Muscle layer of colon (tissue), 2 donors: ENCODE data around the gene TAF5L.

ENCODE experiments used
- H3K27ac ChIP-seq: one replicate; pipeline ENCODE4 v1.7.0; 2013; ENCODE audit warnings: low read depth, mild to moderate bottlenecking, low read length, moderate library complexity
- H3K27me3 ChIP-seq, 2 donors: one replicate each; pipeline ENCODE4 v1.7.0; 2013; ENCODE audit warnings: low read length in 2 of 2, mild to moderate bottlenecking in 2 of 2; ENCODE audit not compliant: insufficient read depth in 2 of 2, control insufficient read depth in 1 of 2
- H3K36me3 ChIP-seq: one replicate; pipeline ENCODE4 v1.7.0; 2013; ENCODE audit warnings: mild to moderate bottlenecking, low read length; ENCODE audit not compliant: insufficient read depth
- H3K4me1 ChIP-seq: one replicate; pipeline ENCODE4 v1.7.0; 2013; ENCODE audit warnings: mild to moderate bottlenecking, low read length; ENCODE audit not compliant: insufficient read depth
- H3K4me3 ChIP-seq, 2 donors: one replicate each; pipeline ENCODE4 v1.7.0; 2013; ENCODE audit warnings: low read length in 2 of 2, low read depth in 1 of 2, mild to moderate bottlenecking in 1 of 2, moderate library complexity in 1 of 2
- H3K9ac ChIP-seq: one replicate; pipeline ENCODE4 v1.7.0; 2013; ENCODE audit warnings: low read length
- H3K9me3 ChIP-seq: one replicate; pipeline ENCODE4 v1.7.0; 2013; ENCODE audit warnings: mild to moderate bottlenecking, low read length
- donor health status: abdominal sarcoma.
- donor health status: Adenocarcinoma of cecum.

The TAF5L gene

DNA sequence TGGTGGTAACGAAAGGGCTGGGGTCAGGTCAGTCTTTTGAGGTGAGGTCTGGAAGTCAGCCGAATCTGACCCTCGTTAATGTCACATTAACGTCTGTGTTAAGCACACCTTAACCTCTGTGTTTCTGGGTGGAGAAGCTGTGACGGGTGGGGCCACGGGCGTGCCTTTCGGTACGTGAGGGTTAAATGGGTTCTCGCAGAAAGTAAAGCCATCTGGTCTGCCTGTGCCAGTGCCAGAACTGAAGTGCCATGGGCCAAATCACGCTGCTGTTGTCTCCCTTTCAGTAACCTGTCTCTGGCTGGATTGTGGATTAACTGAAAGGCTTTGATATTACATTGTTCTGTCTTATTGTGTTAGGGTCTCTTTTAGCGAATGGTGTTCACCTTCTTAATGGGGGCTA, 14.5 kb upstream of the TAF5L start:
- no peaks in the 10 kb centered on the region for H3K27me3 ChIP-seq
- no peak overlapping the region for H3K4me3 ChIP-seq
- H3K9me3 ChIP-seq: no peaks in the 10 kb centered on the region
- no peak overlapping the region for H3K9ac ChIP-seq
- H3K27ac ChIP-seq: no peak overlapping the region
- peaks cover 40% of the 10 kb centered on the region for H3K36me3 ChIP-seq
- no peaks in the 10 kb centered on the region for H3K4me1 ChIP-seq

GRCh38 chr1:229637746-229638145, 11.8 kb upstream of the TAF5L start:
- Histone ChIP-seq H3K36me3 (peaks cover 43% of the 10 kb centered on the region), H3K9ac (no peak overlapping the region)

GRCh38 chr1:229636042-229636441, 10.1 kb upstream of the TAF5L start:
- Histone ChIP-seq H3K27ac (no peak overlapping the region), H3K9ac (no peak overlapping the region), H3K36me3 (peaks cover 43% of the 10 kb centered on the region), H3K4me1 (no peaks in the 10 kb centered on the region), H3K4me3 (no peak overlapping the region), H3K27me3 (no peaks in the 10 kb centered on the region), H3K9me3 (no peaks in the 10 kb centered on the region)

More at GRCh38 chr1:229637746-229638145, 11.8 kb upstream of the TAF5L start:
- Histone ChIP-seq H3K9me3 (no peaks in the 10 kb centered on the region), H3K27me3 (no peaks in the 10 kb centered on the region), H3K4me3 (no peak overlapping the region), H3K4me1 (no peaks in the 10 kb centered on the region), H3K27ac (no peak overlapping the region)

GRCh38 chr1:229631966-229632365, 6.0 kb upstream of the TAF5L start:
- Histone ChIP-seq H3K27ac (no peak overlapping the region), H3K9ac (no peak overlapping the region), H3K27me3 (no peaks in the 10 kb centered on the region), H3K9me3 (no peaks in the 10 kb centered on the region), H3K4me3 (no peak overlapping the region), H3K4me1 (peaks cover 4% of the 10 kb centered on the region), H3K36me3 (peaks cover 25% of the 10 kb centered on the region)

DNA sequence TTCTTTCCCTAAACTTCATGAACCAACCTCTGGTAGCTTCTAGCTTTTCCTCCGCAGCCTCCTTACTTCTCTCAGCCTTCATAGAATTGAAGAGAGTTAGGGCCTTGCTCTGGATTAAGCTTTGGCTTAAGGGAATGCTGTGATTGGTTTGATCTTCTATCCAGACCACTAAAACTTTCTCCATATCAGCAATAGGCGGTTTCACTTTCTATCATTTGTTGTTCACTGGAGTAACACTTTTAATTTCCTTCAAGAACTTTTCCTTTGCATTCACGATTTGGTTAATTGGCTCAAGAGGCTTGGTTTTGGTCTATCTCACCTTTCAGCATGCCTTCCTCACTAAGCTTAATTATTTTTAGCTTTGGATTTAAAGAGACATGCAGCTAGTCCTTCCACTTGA, 5.2 kb upstream of the TAF5L start:
- no peaks in the 10 kb centered on the region for H3K27me3 ChIP-seq
- peaks cover 17% of the 10 kb centered on the region for H3K36me3 ChIP-seq
- H3K4me1 ChIP-seq: peaks cover 7% of the 10 kb centered on the region
- H3K9ac ChIP-seq: no peak overlapping the region
- H3K4me3 ChIP-seq: no peak overlapping the region
- H3K9me3 ChIP-seq: no peaks in the 10 kb centered on the region
- H3K27ac ChIP-seq: no peak overlapping the region

- Histone ChIP-seq H3K9me3 (no peaks in the 10 kb centered on the region), H3K36me3 (no peaks in the 10 kb centered on the region), H3K4me3 (no peak overlapping the region), H3K4me1 (peaks cover 14% of the 10 kb centered on the region), H3K27ac (no peak overlapping the region), H3K27me3 (no peaks in the 10 kb centered on the region), H3K9ac (no peak overlapping the region)
These were observed 3.3 kb upstream of the TAF5L start for GRCh38 chr1:229629261-229629660.

DNA sequence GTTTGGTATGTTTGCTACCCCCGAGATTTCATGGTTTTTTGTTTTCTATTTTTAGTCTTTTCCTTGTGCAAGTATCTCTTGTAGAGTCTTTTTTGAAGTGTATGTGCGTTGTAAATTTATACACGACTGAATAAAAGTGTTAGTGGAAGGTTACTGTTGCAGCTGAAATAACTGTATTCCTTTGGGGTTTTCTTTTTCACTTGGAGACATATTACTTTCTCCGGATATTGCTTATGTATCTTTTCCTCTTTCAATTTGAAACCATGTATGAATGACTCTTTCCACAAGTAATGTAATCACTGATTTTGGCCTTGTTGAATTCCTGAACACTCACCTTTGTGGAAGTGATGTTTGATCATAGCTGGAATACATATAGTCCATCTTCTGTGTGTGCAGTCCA, 1.1 kb upstream of the TAF5L start:
- H3K9ac ChIP-seq: peak overlapping the region; percentile 39
- H3K9me3 ChIP-seq: no peaks in the 10 kb centered on the region
- H3K27ac ChIP-seq: peak overlapping the region; percentile 82
- peaks cover 25% of the 10 kb centered on the region for H3K4me1 ChIP-seq
- peak overlapping the region in 1 of 2 donors; percentile 79 for H3K4me3 ChIP-seq
- H3K27me3 ChIP-seq: no peaks in the 10 kb centered on the region
- H3K36me3 ChIP-seq: no peaks in the 10 kb centered on the region

DNA sequence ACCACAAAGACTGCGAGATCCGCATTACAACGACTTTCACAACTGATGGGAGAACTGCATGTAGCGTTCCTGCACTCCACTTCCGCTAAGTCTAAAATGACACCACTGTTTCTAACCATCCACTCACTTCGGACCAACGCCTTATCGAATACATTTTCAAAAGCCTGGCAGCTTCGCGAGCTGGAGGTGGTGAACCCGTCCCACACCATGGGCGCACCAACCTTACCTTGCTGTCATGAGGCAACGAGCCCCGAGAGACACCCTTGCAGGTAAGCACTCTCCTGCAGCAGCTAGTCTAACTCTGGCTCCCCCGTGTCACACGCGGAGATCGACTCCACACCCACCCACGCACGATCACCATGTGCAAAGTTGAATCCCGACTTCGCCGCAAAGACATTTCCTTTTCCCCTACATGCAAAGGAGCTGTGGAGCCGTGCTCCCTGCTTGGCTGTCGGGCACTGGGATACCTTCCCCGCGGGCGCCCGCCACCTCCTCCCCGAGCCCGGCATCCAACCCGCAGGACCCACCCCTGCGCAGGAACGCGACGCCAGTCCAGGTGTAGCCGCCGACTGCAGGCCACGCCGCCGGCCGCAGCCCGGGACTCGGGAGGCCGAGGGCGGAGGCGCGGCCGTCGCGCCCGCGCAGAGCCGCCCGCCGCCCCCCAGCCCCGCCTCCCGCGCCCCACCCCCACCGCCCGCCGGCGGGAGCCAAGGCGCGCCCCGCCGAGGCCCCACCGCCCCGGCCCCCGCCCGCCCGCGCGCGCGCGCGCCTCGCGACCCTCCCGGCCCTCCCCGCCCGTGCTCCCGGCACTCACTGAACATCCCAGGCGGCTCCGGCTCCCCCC, 629 bp downstream of the TAF5L start:
- H3K36me3 ChIP-seq: no peaks in the 10 kb centered on the region
- H3K9ac ChIP-seq: peak overlapping the region; percentile 71
- H3K27me3 ChIP-seq: no peaks in the 10 kb centered on the region
- H3K4me1 ChIP-seq: peaks cover 25% of the 10 kb centered on the region
- peak overlapping the region; percentile 82 to 97 for H3K4me3 ChIP-seq
- H3K27ac ChIP-seq: peak overlapping the region; percentile 82
- H3K9me3 ChIP-seq: no peaks in the 10 kb centered on the region

DNA sequence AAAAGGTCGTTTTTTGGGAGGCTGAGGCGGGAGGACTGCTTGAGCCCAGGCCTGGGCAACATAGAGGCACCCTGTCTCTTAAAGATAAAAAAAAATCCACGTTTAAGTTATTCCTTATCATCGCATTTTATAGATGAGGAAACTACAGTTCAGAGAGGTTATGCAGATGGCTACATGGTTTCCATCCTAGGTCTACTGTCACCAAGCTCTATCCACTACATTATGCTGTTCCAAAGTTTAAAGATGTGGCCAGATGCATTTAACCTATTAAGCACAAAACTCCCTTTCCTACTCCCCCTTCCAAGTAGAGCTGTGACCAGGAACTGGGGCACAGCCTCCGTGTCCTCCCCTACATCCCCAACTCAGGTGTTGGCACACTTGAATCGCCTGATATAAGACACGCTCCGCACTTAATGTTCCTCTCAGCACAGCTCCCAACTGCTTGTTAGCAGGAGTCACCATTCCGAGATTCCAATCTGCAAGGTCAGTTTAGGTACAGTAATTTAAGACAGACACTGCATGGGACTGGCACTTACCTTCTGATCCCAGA, 1.3 kb downstream of the TAF5L start:
- no peaks in the 10 kb centered on the region for H3K36me3 ChIP-seq
- H3K27ac ChIP-seq: peak overlapping the region; percentile 70
- peaks cover 30% of the 10 kb centered on the region for H3K4me1 ChIP-seq
- H3K4me3 ChIP-seq: peak overlapping the region; percentile 82 to 97
- no peaks in the 10 kb centered on the region for H3K9me3 ChIP-seq
- H3K9ac ChIP-seq: peak overlapping the region; percentile 71
- no peaks in the 10 kb centered on the region for H3K27me3 ChIP-seq

- H3K4me3 ChIP-seq: no peak overlapping the region
- peaks cover 33% of the 10 kb centered on the region for H3K4me1 ChIP-seq
- no peak overlapping the region for H3K9ac ChIP-seq
- H3K36me3 ChIP-seq: no peaks in the 10 kb centered on the region
- H3K27me3 ChIP-seq: no peaks in the 10 kb centered on the region
- no peak overlapping the region for H3K27ac ChIP-seq
- no peaks in the 10 kb centered on the region for H3K9me3 ChIP-seq
These were observed 2.1 kb downstream of the TAF5L start for GRCh38 chr1:229623838-229624237.

DNA sequence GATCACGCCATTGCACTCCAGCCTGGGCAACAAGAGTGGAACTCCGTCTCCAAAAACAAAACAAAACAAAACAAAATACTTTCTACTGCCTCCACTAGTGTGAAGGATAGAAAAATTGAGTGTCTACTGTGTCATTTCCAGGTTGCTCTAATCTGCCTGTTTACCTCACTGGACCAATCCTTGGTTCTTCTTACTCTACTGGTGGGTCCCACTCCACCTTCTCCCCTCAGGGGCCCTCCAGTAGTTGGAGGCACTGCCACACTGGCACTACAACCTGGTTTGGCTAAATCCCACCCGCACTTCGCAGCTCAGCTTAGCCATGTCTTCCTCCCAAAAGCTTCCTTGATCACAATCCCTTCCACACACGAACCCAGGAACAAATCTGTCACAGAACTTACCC, 2.7 kb downstream of the TAF5L start:
- peaks cover 33% of the 10 kb centered on the region for H3K4me1 ChIP-seq
- no peak overlapping the region for H3K9ac ChIP-seq
- H3K27me3 ChIP-seq: no peaks in the 10 kb centered on the region
- H3K36me3 ChIP-seq: no peaks in the 10 kb centered on the region
- no peaks in the 10 kb centered on the region for H3K9me3 ChIP-seq
- no peak overlapping the region for H3K27ac ChIP-seq
- H3K4me3 ChIP-seq: no peak overlapping the region
